ENCODE results near the gene PRF1. TPM values are rescaled to one million over a fixed set of nuclear protein-coding genes. Genes with fewer than 3 reads are reported as not detected.

Gene PRF1
- total and polyA plus RNA-seq, 4 donors, result 2.5 to 3.1 (median 2.8) TPM

DNA sequence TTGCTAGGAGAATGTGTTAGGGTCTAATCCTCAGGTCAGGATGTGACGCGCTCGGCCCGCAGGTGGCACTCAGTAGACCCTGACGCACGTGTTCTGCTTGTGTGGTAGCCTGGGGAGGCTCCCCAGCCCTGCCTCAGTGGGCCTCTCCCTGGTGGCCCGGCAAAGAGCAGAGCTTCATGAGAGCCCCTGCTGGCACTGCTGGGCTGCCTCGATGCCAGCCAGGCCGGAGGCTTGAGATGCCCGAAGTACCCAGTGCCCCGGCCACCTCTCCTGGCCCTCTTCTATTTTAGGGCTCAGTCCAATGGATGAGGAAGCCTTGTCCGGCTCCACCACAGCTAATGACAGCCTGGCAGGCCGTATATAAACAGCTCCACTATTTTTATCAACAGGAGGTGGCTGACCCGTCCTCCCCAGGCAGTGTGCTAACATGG is 42.0 kb downstream of the PRF1 start:
- no peaks in the 10 kb centered on the region for H3K36me3 ChIP-seq (ENCODE audit: control insufficient read depth in 4 of 4, insufficient read depth in 3 of 4, low read depth in 1 of 4, low read length in 3 of 4)
- TF ChIP-seq, protein P1, sequence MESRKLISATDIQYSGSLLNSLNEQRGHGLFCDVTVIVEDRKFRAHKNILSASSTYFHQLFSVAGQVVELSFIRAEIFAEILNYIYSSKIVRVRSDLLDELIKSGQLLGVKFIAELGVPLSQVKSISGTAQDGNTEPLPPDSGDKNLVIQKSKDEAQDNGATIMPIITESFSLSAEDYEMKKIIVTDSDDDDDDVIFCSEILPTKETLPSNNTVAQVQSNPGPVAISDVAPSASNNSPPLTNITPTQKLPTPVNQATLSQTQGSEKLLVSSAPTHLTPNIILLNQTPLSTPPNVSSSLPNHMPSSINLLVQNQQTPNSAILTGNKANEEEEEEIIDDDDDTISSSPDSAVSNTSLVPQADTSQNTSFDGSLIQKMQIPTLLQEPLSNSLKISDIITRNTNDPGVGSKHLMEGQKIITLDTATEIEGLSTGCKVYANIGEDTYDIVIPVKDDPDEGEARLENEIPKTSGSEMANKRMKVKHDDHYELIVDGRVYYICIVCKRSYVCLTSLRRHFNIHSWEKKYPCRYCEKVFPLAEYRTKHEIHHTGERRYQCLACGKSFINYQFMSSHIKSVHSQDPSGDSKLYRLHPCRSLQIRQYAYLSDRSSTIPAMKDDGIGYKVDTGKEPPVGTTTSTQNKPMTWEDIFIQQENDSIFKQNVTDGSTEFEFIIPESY (IDR thresholded peaks at IDR 0.05), result no peak
- TF ChIP-seq FOXA1 (IDR thresholded peaks at IDR 0.05) (no peak), RAD21 (IDR thresholded peaks at IDR 0.05) (no peak), HNF4G (IDR thresholded peaks at IDR 0.05) (no peak), NR2F2 (IDR thresholded peaks at IDR 0.05) (no peak), SP1 (IDR thresholded peaks at IDR 0.05) (no peak), YY1 (IDR thresholded peaks at IDR 0.05) (no peak), EGR1 (IDR thresholded peaks at IDR 0.05; ENCODE audit: low read depth in 2 of 2) (no peak), FOXA2 (IDR thresholded peaks at IDR 0.05) (no peak), HNF4A (conservative IDR thresholded peaks at IDR 0.05) (no peak), RXRA (IDR thresholded peaks at IDR 0.05) (no peak)
- TF ChIP-seq, protein P2, sequence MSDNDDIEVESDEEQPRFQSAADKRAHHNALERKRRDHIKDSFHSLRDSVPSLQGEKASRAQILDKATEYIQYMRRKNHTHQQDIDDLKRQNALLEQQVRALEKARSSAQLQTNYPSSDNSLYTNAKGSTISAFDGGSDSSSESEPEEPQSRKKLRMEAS (IDR thresholded peaks at IDR 0.05), result no peak
- TF ChIP-seq, protein P3, sequence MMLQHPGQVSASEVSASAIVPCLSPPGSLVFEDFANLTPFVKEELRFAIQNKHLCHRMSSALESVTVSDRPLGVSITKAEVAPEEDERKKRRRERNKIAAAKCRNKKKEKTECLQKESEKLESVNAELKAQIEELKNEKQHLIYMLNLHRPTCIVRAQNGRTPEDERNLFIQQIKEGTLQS (IDR thresholded peaks at IDR 0.05), result no peak
- no peak overlapping the region for H3K4me3 ChIP-seq (ENCODE audit: low read depth in 1 of 3, low read length in 3 of 3)
- WGBS, result 84% methylated on average over 14 of the region's 14 CpGs
- H3K27me3 ChIP-seq (ENCODE audit: control insufficient read depth in 4 of 4, insufficient read depth in 4 of 4, low read length in 3 of 4), result no peaks in the 10 kb centered on the region
- no peak overlapping the region for H3K27ac ChIP-seq (ENCODE audit: low read depth in 1 of 2, low read length in 2 of 2)
- no peak overlapping the region for H3K9ac ChIP-seq (ENCODE audit: low read depth in 1 of 2, low read length in 2 of 2)
- H3K4me1 ChIP-seq (ENCODE audit: control insufficient read depth in 4 of 4, insufficient read depth in 4 of 4, low read length in 3 of 4), result peaks cover 0 to 3% (median 0%) of the 10 kb centered on the region in 4 donors
- no peaks in the 10 kb centered on the region for H3K9me3 ChIP-seq (ENCODE audit: control insufficient read depth in 4 of 4, low read length in 3 of 4)
- DNase-seq (ENCODE audit: low spot score), result no peak

DNA sequence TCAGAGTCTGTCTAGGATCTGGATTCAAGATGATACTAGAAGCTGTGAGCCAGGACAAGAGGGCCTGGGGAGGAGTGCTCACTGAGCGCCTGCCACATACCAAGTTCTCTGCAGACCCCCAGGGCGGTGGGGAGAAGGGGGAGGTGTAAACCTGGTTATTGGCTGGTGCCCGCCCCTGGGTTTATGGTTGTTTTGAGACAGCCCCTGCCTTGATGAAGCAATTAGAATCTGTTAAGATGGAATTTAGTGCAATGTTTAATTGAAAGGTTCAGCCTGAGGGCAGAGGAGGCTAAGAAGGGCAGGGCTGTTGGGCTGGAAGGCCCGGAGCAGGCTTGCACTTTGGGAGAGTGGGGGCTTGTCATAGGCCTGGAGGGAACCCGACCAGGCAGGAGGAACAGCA is 42.7 kb downstream of the PRF1 start:
- Histone ChIP-seq H3K4me3 (ENCODE audit: low read depth in 1 of 3, low read length in 3 of 3) (no peak overlapping the region), H3K4me1 (ENCODE audit: control insufficient read depth in 4 of 4, insufficient read depth in 4 of 4, low read length in 3 of 4) (peaks cover 0 to 3% (median 0%) of the 10 kb centered on the region in 4 donors), H3K9me3 (ENCODE audit: control insufficient read depth in 4 of 4, low read length in 3 of 4) (no peaks in the 10 kb centered on the region), H3K36me3 (ENCODE audit: control insufficient read depth in 4 of 4, insufficient read depth in 3 of 4, low read depth in 1 of 4, low read length in 3 of 4) (no peaks in the 10 kb centered on the region), H3K9ac (ENCODE audit: low read depth in 1 of 2, low read length in 2 of 2) (no peak overlapping the region), H3K27ac (ENCODE audit: low read depth in 1 of 2, low read length in 2 of 2) (no peak overlapping the region), H3K27me3 (ENCODE audit: control insufficient read depth in 4 of 4, insufficient read depth in 4 of 4, low read length in 3 of 4) (no peaks in the 10 kb centered on the region)
- 87% methylated on average over 5 of the region's 5 CpGs for WGBS
- no peak for DNase-seq (ENCODE audit: low spot score)
- TF ChIP-seq FOXA2 (IDR thresholded peaks at IDR 0.05) (no peak), RAD21 (IDR thresholded peaks at IDR 0.05) (no peak), GABPA (IDR thresholded peaks at IDR 0.05 in 1 of 2, conservative IDR thresholded peaks at IDR 0.05 in 1 of 2) (no peak), SP1 (IDR thresholded peaks at IDR 0.05) (no peak), NR2F2 (IDR thresholded peaks at IDR 0.05) (no peak), JUND (IDR thresholded peaks at IDR 0.05) (no peak), RXRA (IDR thresholded peaks at IDR 0.05) (no peak), EGR1 (IDR thresholded peaks at IDR 0.05; ENCODE audit: low read depth in 2 of 2) (no peak)
- TF ChIP-seq, protein P2 (IDR thresholded peaks at IDR 0.05), result no peak
- TF ChIP-seq, protein P1 (IDR thresholded peaks at IDR 0.05), result no peak
